Islet precursor cell (in vitro differentiated cells): Measurements from ENCODE around the gene FHDC1.

Source experiments
- DNase-seq: peaks from one replicate; pipeline ENCODE4 v3.0.0-alpha.2; 2018

Gene FHDC1

GRCh38 chr4:153014460-153014859, 78.3 kb downstream of the FHDC1 start:
- no peak for DNase-seq

DNA sequence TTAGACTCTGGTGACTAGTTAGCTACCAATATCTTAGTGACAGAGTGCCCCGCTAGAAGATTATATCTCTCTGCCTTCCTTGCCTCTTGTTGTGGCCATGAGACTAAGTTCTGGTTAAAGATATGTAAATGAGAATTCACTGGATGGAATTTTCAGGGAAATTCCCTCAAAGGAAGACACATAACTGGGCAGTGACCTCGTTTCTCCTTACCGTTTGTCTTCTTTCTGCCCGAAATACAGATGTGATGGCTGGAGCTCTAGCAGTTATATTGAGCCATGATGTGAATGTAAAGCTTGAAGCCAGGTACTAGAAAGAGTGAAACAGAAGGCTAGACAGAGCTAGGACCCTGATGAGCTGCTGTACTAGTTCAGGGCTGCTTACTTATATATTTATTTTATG, 80.5 kb downstream of the FHDC1 start:
- no peak for DNase-seq

DNA sequence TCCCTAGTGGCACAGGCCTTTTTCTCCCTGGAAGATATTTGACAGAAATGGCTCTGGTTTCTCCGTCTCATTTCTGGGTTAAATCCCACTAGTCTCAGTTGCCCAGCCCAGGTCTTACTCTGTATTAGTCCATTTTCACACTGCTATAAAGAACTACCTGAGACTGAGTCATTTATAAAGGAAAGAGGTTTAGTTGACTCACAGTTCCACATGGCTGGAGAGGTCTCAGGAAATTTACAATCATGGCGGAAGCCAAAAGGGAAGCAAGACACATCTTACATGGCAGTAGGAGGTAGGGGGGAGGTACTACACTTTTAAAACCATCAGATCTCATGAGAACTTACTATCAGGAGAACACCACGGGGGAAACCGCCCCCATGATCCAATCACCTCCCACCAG, 81.9 kb downstream of the FHDC1 start:
- DNase-seq = no peak

- DNase-seq = no peak
Observed at GRCh38 chr4:153018684-153019083, 82.6 kb downstream of the FHDC1 start.

DNA sequence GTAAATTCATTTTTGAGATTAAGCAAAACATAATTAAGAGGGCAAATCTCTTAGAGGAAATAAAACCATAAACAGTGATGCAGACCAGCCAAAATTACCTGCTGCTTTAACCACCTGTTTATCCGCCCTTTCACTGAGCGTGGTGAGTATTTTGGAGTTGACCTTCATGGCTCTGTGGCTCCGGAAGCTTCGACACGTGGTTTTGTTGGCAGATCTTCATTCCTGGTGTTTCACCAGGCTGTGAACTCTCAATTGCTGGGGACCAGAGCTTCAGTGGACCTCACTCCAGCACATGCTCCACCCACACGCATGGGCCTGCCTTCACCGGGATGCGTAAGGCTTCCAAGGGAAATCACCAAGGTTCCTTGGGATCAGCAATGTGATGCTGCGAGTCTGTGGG, 83.8 kb downstream of the FHDC1 start:
- DNase-seq = no peak

DNA sequence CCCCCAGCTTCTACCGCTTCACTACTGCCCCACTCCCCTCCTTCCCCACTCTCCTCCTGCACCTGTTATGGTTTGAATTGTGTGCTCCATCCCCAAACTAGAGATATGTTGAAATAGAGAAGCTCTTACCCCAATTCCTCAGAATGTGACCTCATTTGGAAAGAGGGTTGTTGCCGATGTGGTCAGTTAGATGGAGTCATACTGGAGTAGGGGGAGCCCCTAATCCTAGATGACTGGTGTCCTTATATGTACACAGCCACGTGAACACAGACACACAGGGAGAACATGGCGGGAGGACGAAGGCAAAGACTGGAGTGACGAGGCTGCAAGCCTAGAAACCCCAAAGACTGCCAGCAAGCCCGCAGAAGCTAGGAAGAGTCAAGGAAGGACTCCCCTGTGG, 84.3 kb downstream of the FHDC1 start:
- no peak for DNase-seq

DNA sequence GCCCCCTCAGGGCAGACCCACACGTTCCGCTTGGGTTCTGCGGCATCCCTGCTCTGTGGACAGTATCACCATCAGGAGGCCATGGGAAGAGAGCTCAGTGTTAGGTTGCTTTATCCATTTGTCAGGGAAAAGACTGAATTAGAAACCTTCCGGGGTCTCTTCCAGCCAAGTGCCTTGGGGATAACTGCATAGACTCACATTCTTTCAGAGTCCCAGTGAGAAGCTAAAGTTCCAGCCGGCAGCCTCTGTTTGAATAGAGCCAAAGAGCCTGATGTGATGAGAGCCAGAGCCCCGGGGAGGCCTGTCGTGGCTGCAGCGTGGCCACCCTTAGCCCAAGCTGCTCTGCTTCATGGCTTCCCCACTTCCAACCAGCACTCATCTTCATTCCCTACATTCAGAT, 85.2 kb downstream of the FHDC1 start:
- DNase-seq = no peak

- DNase-seq = peak; percentile 68
Observed at GRCh38 chr4:153022241-153022715, 86.2 kb downstream of the FHDC1 start.

DNA sequence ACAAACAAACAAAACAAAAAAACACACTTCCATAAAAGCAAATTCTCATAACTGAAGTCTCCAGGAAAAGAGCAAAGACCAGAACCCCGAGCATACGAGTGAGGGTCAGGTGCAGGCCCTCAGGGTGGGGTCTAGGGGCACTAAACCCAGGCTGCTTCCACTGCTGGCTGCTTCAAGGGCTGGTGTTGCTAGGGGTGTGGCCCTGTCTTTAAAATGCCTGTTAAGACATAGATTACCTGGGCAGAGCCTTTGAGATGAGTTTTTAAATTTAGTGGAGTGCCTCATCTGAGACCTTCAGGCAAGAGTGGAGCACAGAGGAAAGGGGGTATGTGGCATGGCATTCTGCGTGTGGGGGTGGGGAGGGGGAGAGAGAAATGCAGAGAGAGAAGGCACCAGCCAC, 87.0 kb downstream of the FHDC1 start:
- DNase-seq = no peak

- no peak for DNase-seq
Observed at GRCh38 chr4:153023692-153024394, 87.7 kb downstream of the FHDC1 start.

DNA sequence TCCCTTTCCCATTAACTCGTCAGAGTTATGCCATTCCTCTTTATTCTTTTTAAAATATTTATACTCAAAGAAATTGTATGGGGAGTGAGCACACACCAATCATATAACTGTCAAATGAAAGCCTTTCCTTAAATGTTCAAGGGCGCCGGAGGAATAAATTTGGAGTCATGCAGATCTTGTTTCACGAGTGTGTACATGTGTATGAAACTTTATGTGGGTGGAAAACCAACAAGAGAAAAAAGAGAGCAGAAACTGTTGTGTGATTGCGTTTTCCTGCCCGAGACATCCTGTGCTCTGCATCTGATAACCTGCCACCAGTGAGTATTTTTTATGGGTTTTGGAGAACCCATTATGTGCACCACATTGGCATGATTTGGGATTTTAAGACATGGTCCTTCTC, 88.3 kb downstream of the FHDC1 start:
- no peak for DNase-seq

DNA sequence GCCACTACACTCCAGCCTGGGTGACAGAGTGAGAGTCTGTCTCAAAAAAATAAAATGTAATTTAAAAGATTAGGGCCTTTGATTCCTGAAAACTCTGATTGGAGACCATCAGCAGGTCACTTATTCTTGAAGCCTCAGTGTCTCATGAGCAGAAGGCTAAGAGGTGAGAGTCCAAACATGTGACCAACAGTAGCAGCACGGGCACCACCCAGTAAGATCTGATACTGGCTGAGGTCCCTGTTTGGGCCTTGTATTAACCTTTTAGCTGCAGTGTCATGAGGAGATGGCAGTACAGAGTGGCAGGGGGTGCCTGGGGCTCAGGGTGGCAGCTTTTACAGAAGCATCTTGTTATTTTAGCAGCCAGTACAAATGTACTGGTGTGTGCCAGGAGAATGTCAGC, 89.3 kb downstream of the FHDC1 start:
- no peak for DNase-seq

- DNase-seq = no peak
Observed at GRCh38 chr4:153026591-153027346, 90.6 kb downstream of the FHDC1 start.

- DNase-seq = no peak
Observed at GRCh38 chr4:153027866-153028265, 91.7 kb downstream of the FHDC1 start.

DNA sequence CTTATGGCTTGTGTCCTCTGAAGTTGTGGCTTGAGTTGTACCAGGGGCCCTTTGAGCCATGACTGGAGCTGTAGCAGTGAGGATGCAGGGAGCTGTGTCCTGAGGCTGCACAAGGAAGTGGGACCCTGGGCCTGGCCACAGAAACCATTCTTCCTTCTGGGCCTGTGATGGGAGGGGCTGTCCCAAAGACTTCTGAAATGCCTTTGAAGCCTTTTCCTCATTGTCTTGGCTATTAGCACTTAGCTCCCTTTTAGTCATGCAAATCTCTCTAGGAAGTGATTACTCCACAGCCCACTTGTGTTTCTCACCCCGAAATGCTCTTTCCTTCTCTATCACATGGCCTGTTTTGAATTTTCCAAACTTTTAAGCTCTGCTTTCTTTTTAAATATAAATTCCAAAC, 92.4 kb downstream of the FHDC1 start:
- no peak for DNase-seq
